NCI-H524 treated with DMSO at 0.1 percent for 48 hours (cell line): ENCODE data around the gene CLEC1A.

Source experiments
- DNase-seq: peaks from one replicate; lab custom pipeline; 2025; lab: John Stamatoyannopoulos, UW

CLEC1A gene

GRCh38 chr12:10101648-10102220 lies 2.9 kb upstream of the CLEC1A start:
- DNase-seq = no peak

GRCh38 chr12:10101042-10101579 lies 2.3 kb upstream of the CLEC1A start:
- DNase-seq = no peak

- DNase-seq = no peak
Observed at GRCh38 chr12:10097521-10097920, 1.3 kb downstream of the CLEC1A start.

- DNase-seq = no peak
Observed at GRCh38 chr12:10095971-10096370, 2.8 kb downstream of the CLEC1A start.

GRCh38 chr12:10094646-10095395 lies 4.0 kb downstream of the CLEC1A start:
- DNase-seq = no peak

- no peak for DNase-seq
Observed at GRCh38 chr12:10088955-10089900, 9.6 kb downstream of the CLEC1A start.

GRCh38 chr12:10088031-10088430 lies 10.8 kb downstream of the CLEC1A start:
- no peak for DNase-seq

- no peak for DNase-seq
Observed at GRCh38 chr12:10086387-10086786, 12.4 kb downstream of the CLEC1A start.

- DNase-seq = no peak
Observed at GRCh38 chr12:10084733-10085132, 14.1 kb downstream of the CLEC1A start.

GRCh38 chr12:10082117-10082874 lies 16.5 kb downstream of the CLEC1A start:
- DNase-seq = no peak

- no peak for DNase-seq
Observed at GRCh38 chr12:10075451-10075850, 23.3 kb downstream of the CLEC1A start.

GRCh38 chr12:10073261-10073660 lies 25.5 kb downstream of the CLEC1A start:
- no peak for DNase-seq

GRCh38 chr12:10072131-10072530 lies 26.7 kb downstream of the CLEC1A start:
- DNase-seq = no peak

GRCh38 chr12:10070380-10070779 lies 28.4 kb downstream of the CLEC1A start:
- DNase-seq = no peak

- DNase-seq = no peak
Observed at GRCh38 chr12:10069976-10070375, 28.8 kb downstream of the CLEC1A start.

- no peak for DNase-seq
Observed at GRCh38 chr12:10069099-10069498, 29.7 kb downstream of the CLEC1A start.

- no peak for DNase-seq
Observed at GRCh38 chr12:10068644-10069043, 30.1 kb downstream of the CLEC1A start.

- DNase-seq = no peak
Observed at GRCh38 chr12:10067942-10068341, 30.8 kb downstream of the CLEC1A start.

- no peak for DNase-seq
Observed at GRCh38 chr12:10067264-10067663, 31.5 kb downstream of the CLEC1A start.

- DNase-seq = no peak
Observed at GRCh38 chr12:10065241-10065640, 33.5 kb downstream of the CLEC1A start.

- no peak for DNase-seq
Observed at GRCh38 chr12:10058387-10058786, 40.4 kb downstream of the CLEC1A start.
